Sigmoid colon (tissue), 4 donors: ENCODE measurements around the gene CCT5.

Experiments
- POLR2AphosphoS5 ChIP-seq, 4 donors: sonication (generic); formaldehyde crosslinking; IDR thresholded peaks; one replicate each; pipeline ENCODE4 v1.6.1; 2017; ENCODE audit warnings: antibody characterized with exemption in 4 of 4
- TF ChIP-seq, protein P1 (sequence below), 4 experiments: fragments of 450-650 bp in 3 of 4; fragments of 200-600 bp in 1 of 4; IDR thresholded peaks; one replicate each; pipeline ENCODE4 v1.5.1; 2016 to 2019; ENCODE audit warnings: antibody characterized with exemption in 4 of 4, mild to moderate bottlenecking in 3 of 4, moderate library complexity in 2 of 4

- no peak for TF ChIP-seq POLR2AphosphoS5 (IDR thresholded peaks at IDR 0.05)
- TF ChIP-seq, protein P1, sequence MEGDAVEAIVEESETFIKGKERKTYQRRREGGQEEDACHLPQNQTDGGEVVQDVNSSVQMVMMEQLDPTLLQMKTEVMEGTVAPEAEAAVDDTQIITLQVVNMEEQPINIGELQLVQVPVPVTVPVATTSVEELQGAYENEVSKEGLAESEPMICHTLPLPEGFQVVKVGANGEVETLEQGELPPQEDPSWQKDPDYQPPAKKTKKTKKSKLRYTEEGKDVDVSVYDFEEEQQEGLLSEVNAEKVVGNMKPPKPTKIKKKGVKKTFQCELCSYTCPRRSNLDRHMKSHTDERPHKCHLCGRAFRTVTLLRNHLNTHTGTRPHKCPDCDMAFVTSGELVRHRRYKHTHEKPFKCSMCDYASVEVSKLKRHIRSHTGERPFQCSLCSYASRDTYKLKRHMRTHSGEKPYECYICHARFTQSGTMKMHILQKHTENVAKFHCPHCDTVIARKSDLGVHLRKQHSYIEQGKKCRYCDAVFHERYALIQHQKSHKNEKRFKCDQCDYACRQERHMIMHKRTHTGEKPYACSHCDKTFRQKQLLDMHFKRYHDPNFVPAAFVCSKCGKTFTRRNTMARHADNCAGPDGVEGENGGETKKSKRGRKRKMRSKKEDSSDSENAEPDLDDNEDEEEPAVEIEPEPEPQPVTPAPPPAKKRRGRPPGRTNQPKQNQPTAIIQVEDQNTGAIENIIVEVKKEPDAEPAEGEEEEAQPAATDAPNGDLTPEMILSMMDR (IDR thresholded peaks at IDR 0.05): no peak
Measured at GRCh38 chr5:10307206-10308148, 57.4 kb downstream of the CCT5 start, which contains the start of gene CMBL.
